Transverse colon (tissue), 4 donors: ENCODE measurements around the gene GPC6. TPM values are rescaled to one million over a fixed set of nuclear protein-coding genes. Genes with fewer than 3 reads are reported as not detected.

ENCODE experiments used
- DNase-seq: peaks from one replicate; pipeline ENCODE4 v3.0.0-alpha.2; 2019
- H3K27ac ChIP-seq, 4 donors: fragments of 200-600 bp; sonication (generic); 2 replicates each; pipeline ENCODE4 v1.5.1; 2016 to 2018; ENCODE audit warnings: inconsistent platforms in 4 of 4
- H3K27me3 ChIP-seq: fragments of 200-600 bp; sonication (generic); 2 replicates; pipeline ENCODE4 v1.5.1; 2017; ENCODE audit warnings: inconsistent platforms
- H3K36me3 ChIP-seq, 4 donors: fragments of 200-600 bp; sonication (generic); 2 replicates each; pipeline ENCODE4 v1.5.1; 2017 to 2019; ENCODE audit warnings: inconsistent platforms in 4 of 4
- H3K4me1 ChIP-seq, 4 donors: fragments of 200-600 bp; sonication (generic); 2 replicates each; pipeline ENCODE4 v1.5.1; 2017 to 2020; ENCODE audit warnings: inconsistent platforms in 4 of 4
- H3K4me3 ChIP-seq, 4 donors: fragments of 200-600 bp; sonication (generic); 1 replicate in 1 of 4; 2 replicates in 3 of 4; pipeline versions ENCODE4 v1.5.1 to v1.6.1; 2017 to 2019; ENCODE audit warnings: inconsistent platforms in 4 of 4
- H3K9me3 ChIP-seq, 2 donors: fragments of 200-600 bp; sonication (generic); 2 replicates each; pipeline ENCODE4 v1.5.1; 2017 to 2019; ENCODE audit warnings: inconsistent platforms in 2 of 2
- EP300 ChIP-seq: sonication (generic); formaldehyde crosslinking; IDR thresholded peaks from one replicate; pipeline ENCODE4 v1.6.1; 2017; ENCODE audit warnings: antibody characterized with exemption, low read depth
- POLR2A ChIP-seq: fragments of 450-650 bp; IDR thresholded peaks from one replicate; pipeline ENCODE4 v1.6.1; 2016; ENCODE audit warnings: antibody characterized with exemption, mild to moderate bottlenecking, moderate library complexity
- POLR2AphosphoS5 ChIP-seq, 3 donors: sonication (generic); formaldehyde crosslinking; IDR thresholded peaks; one replicate each; pipeline ENCODE4 v1.6.1; 2016; ENCODE audit warnings: antibody characterized with exemption in 3 of 3
- WGBS, 2 donors: methylation state at CpG; one replicate each; pipeline ENCODE4 v1.1.5; 2018; ENCODE audit warnings: low coverage in 1 of 2; 5-methylcytosine and 5-hydroxymethylcytosine counted together
- in situ Hi-C, 4 donors: fragments of 200-750 bp; cut with MboI; loops; one replicate each; pipeline versions ENCODE4 v1.15.0 to v1.15.1; 2017; ENCODE audit warnings: low sequenced_read_pairs in 3 of 4, low pct_ligation_motif_present in 1 of 4, low pct_unique_long_range_greater_than_20kb in 1 of 4
- intact Hi-C: fragments of 100-400 bp; cut with DNase I; formaldehyde crosslinking; loops from one replicate; pipeline ENCODE4 v1.15.1; 2023; ENCODE audit warnings: low total_unique reads
- total RNA-seq, 4 donors: library from RNA; depleted of rRNA; stranded (reverse); fragments of >200 nt; gene quantifications; one replicate each; pipeline ENCODE4 v1.1.0, GENCODE V29; 2016
- TF ChIP-seq, protein P1 (sequence below), 5 experiments: fragments of 200-600 bp in 3 of 5; fragments of 450-650 bp in 2 of 5; sonication (generic) in 3 of 5; IDR thresholded peaks; 1 replicate in 2 of 5; 2 replicates in 3 of 5; pipeline ENCODE4 v1.5.1; 2016 to 2017; ENCODE audit warnings: antibody characterized with exemption in 5 of 5, inconsistent platforms in 3 of 5, mild to moderate bottlenecking in 2 of 5, moderate library complexity in 1 of 5

The GPC6 gene
- total RNA-seq, 4 donors from 2014 or later: 0.75 to 5.7 (median 4.0) TPM

- peaks cover 0 to 5% (median 0%) of the 10 kb centered on the region in 4 donors for H3K4me1 ChIP-seq
- H3K27ac ChIP-seq: peak overlapping the region in 1 of 4 donors; percentile 18
- no peak for DNase-seq
- in situ Hi-C loops: no loop called here
- no peaks in the 10 kb centered on the region for H3K36me3 ChIP-seq
- no peaks in the 10 kb centered on the region for H3K27me3 ChIP-seq
- H3K4me3 ChIP-seq: no peak overlapping the region
- intact Hi-C loops: no loop called here
- 71 to 80% methylated on average over 2 to 6 of the region's 6 CpGs for WGBS, 2 donors
- no peaks in the 10 kb centered on the region for H3K9me3 ChIP-seq
- TF ChIP-seq POLR2A: no peak
- no peak for TF ChIP-seq POLR2AphosphoS5 (IDR thresholded peaks at IDR 0.05)
- TF ChIP-seq, protein P1, sequence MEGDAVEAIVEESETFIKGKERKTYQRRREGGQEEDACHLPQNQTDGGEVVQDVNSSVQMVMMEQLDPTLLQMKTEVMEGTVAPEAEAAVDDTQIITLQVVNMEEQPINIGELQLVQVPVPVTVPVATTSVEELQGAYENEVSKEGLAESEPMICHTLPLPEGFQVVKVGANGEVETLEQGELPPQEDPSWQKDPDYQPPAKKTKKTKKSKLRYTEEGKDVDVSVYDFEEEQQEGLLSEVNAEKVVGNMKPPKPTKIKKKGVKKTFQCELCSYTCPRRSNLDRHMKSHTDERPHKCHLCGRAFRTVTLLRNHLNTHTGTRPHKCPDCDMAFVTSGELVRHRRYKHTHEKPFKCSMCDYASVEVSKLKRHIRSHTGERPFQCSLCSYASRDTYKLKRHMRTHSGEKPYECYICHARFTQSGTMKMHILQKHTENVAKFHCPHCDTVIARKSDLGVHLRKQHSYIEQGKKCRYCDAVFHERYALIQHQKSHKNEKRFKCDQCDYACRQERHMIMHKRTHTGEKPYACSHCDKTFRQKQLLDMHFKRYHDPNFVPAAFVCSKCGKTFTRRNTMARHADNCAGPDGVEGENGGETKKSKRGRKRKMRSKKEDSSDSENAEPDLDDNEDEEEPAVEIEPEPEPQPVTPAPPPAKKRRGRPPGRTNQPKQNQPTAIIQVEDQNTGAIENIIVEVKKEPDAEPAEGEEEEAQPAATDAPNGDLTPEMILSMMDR (IDR thresholded peaks at IDR 0.05): no peak
- TF ChIP-seq EP300: no peak
These were observed 1096.5 kb downstream of the GPC6 start for GRCh38 chr13:94322925-94323763.

- intact Hi-C loops (no loop called here), in situ Hi-C loops (no loop called here)
- Histone ChIP-seq H3K9me3 (no peaks in the 10 kb centered on the region), H3K27me3 (no peaks in the 10 kb centered on the region), H3K36me3 (no peaks in the 10 kb centered on the region), H3K4me1 (peaks cover 0 to 6% (median 0%) of the 10 kb centered on the region in 4 donors), H3K27ac (peak overlapping the region in 1 of 4 donors; percentile 18), H3K4me3 (no peak overlapping the region)
- TF ChIP-seq POLR2A (no peak), EP300 (no peak), POLR2AphosphoS5 (IDR thresholded peaks at IDR 0.05) (no peak)
- TF ChIP-seq, protein P1 (IDR thresholded peaks at IDR 0.05): no peak
- DNase-seq: no peak
- 74 to 90% methylated on average over 6 to 10 of the region's 10 CpGs for WGBS, 2 donors
These were observed 1097.5 kb downstream of the GPC6 start for GRCh38 chr13:94323764-94324758.

- H3K27ac ChIP-seq: no peak overlapping the region
- TF ChIP-seq EP300 (no peak), POLR2A (no peak), POLR2AphosphoS5 (IDR thresholded peaks at IDR 0.05) (no peak)
- TF ChIP-seq, protein P1 (IDR thresholded peaks at IDR 0.05): no peak
- 80 to 84% methylated on average over 14 of the region's 14 CpGs for WGBS, 2 donors
- intact Hi-C loops: no loop called here
- no peak for DNase-seq
- no peaks in the 10 kb centered on the region for H3K36me3 ChIP-seq
- H3K4me3 ChIP-seq: no peak overlapping the region
- H3K4me1 ChIP-seq: peaks cover 0 to 13% (median 0%) of the 10 kb centered on the region in 4 donors
- no peaks in the 10 kb centered on the region for H3K9me3 ChIP-seq
- in situ Hi-C loops: no loop called here
- no peaks in the 10 kb centered on the region for H3K27me3 ChIP-seq
These were observed 1098.3 kb downstream of the GPC6 start for GRCh38 chr13:94324767-94325540.
